HG03378 (cell line): ENCODE measurements around the gene WFDC1.

ENCODE experiments used
- ATAC-seq: cut with Tn5 transposase; IDR thresholded peaks from one replicate; pipeline ENCODE4 v1.9.1; 2021; ENCODE audit warnings: mild to moderate bottlenecking, moderate library complexity; ENCODE audit not compliant: unreplicated experiment

Gene WFDC1, protein sequence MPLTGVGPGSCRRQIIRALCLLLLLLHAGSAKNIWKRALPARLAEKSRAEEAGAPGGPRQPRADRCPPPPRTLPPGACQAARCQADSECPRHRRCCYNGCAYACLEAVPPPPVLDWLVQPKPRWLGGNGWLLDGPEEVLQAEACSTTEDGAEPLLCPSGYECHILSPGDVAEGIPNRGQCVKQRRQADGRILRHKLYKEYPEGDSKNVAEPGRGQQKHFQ

DNA sequence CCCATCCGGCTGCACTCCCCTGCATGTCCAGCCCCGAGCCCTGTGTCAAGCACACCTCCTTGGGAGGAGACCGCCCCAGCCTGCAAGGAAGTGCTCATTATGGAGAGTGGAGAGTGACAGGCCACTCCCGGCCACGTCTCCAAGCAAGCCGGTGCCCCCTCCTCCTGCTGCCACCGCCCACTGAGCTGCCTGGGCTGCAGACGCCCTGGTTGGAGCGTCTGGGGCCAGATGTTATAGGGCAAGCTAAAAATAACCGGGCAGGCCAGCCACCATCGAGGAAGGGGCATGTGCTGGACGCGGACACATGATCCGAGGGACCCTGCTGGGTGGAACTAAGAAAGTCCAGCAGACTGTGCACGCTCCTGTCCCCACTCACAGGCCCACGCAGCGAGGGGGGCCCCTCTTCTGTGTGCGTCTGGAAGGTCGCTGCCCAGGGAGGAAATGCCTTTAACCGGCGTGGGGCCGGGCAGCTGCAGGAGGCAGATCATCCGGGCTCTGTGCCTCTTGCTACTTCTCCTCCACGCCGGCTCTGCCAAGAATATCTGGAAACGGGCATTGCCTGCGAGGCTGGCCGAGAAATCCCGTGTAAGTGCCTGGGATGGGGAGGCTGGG is at the start of gene WFDC1:
WFDC1 (plus strand) TSS at position 348 of the 612 bp plus-strand sequence; CDS start at position 442, 94 bp downstream.
- no peak for ATAC-seq

DNA sequence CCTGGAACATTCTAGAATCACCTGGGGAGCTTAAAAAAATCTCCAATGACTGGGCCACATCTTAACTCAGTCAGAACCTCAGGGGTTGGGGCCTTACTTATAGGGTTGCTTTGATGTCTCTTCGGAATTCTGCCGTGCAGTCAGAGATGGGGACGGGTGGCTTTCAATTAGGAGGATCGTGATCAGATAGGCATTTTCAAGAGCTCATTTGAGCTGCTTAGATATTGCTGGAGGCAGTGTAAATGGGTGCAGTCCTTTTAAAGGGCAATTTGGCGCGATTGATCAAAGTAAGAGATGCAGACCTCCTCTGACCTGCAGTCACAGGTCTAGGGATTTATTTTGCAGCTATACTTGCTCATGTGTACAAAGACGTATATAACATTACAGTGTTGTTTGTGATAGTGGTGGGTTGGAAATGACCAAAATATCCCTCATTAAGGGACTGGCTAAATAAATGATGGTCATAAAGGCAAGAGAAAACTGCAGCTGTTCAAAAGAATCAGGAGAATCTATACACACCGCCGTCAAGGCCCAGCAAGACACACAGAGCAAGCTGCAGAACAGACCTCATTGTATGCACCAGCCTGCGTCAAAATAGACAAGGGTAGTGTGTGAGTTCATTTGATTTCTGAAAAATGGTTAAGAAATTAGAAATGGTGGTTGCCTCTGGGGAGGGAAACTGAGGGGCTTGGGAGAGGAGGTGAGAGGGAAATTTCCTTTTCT is 48.6 kb upstream of the WFDC1 start:
- ATAC-seq = no peak

DNA sequence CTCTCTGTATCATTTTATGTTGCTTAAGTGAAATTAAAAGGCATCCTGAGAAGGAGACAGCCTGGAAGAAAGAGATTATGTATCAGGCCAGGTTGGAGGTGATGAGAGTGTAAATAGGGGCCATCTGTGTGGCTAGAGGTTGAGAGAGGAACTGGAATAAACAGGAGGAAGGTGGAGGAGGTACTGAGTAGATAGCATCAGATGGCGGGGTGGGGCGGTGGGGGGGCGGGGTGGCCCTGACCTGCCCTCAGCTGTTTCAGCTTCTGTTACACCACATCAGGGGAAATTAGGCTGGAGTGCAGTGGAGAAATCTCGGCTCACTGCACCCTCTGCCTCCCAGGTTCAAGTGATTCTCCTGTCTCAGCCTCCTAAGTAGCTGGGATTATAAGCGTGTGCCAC is 48.0 kb upstream of the WFDC1 start:
- ATAC-seq = no peak

DNA sequence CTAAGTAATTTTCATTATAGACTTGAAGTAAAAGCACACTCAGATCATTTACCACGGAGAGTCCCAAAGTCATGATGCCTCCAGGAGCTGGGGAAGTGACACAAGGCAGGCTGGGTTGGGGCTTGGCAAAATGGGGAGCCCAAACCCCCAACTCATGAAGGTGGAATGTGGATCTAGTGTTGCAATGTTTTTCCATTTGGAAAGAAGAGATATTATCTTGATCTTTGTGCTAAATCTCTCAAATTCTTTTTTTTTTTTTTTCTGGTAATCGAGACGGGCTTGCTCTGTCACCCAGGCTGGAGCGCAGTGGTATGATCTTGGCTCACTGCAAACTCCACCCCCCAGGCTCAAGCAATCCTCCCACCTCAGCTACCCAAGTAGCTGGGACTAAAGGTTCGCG is 47.3 kb upstream of the WFDC1 start:
- no peak for ATAC-seq

DNA sequence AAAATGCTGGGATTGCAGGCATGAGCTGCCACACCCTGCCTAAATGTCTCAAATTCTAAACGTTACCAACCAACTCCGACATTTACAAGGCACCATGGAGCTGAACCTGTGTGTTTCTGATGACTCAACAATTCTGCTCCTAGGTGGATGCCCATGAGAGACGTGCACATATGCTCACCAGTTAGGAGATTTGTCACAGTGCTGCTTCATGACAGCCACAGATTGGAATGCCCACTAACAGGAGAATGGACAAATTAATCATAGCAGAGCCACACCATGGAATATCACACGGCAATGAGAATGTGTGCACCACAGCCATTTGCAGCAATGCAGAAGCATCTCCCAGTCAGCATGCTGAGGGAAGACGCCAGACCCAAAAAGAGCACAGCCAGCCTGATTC is 46.8 kb upstream of the WFDC1 start:
- ATAC-seq = no peak

DNA sequence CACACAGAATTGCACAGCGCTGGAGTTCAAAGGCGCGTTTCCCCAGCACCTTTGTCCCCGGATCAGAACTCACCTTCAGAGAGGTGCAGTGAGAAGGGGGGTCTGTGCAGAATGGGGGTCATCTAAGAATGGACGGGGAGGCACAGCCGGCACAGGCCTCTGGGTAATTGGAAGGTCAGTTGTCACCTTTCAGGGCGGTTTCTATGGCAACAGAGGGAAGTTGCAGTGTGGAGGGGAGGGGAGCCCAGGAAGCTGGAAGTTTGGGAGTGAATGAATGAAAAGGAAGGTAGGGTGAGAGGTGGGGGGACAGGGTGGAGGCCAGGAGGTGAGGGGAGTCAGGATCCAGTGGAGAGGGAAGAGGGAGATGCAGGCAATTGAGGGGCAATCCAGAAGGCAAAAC is 42.5 kb upstream of the WFDC1 start:
- no peak for ATAC-seq

DNA sequence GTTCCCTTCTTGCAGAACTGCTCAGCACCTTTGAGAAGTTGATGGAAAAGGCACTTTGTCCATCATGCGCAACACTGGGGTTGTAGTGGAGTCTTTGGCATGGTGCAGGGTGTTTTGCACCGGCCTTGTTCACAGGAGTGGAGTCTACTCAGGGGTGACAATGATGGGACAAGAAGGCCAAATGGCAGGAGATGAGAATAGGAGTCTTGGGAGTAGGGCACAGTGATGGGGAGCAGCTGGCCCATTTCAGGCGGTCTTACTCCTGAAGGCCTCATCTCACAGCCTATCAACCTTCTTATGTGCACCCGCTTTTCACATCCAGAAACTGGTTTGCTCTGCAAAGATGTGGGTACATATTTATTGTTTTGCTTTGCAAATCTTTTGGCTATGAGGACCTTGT is 41.5 kb upstream of the WFDC1 start:
- no peak for ATAC-seq

DNA sequence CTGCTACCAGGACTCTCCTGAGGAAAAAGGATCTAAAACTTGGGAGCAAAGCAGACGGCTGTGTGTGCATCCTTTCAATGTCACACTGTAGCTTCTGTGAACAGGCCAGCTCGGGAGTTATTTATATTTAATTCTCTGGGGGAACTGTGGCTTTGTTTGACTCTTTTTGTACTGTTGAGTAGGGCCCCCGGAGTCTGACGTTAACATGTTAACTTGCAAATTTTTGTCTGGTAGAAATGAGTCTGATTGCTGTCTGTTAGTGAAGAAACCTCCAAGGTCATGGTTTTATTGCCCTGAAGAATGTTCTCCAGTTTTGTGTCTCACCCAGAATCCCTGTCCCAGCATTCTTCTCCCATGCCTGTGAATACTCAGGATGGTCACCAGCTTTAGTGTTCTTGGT is 40.6 kb upstream of the WFDC1 start:
- no peak for ATAC-seq

DNA sequence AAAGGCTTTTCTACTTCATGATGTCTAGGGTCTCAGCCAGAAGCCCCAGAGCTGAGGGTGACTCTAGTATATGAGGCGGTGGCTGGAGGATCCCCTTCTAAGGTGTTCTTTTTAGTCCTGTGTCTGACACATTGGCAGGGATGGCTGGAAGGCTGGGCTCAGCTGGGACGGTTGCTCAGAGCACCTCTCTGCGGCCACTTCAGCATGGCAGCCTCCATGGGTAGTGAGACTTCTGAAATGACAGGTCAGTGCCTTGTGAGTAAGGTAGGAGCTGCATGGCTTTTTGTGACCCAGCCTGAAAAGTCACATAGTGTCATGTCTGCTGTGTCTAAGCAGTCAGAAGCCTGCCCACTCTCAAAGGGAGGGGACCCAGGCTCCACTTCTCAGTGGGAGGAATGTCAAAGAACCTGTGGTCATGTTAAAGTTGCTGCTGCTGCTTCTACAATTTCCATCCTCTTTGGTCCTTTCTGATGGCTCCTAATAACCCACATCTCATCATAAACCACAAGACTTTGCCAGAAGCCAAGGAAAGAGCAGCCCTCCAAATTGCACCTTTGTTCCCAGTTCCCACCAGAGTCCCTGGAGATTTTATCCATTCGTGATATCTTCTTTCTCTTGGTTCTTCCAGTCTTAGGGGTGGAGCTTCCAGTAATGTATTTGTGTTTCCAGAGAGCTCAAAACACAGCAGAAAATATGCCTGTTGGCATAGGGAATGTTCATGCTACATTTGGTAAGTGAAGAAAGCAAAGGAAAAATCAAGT is 39.4 kb upstream of the WFDC1 start:
- ATAC-seq = no peak

DNA sequence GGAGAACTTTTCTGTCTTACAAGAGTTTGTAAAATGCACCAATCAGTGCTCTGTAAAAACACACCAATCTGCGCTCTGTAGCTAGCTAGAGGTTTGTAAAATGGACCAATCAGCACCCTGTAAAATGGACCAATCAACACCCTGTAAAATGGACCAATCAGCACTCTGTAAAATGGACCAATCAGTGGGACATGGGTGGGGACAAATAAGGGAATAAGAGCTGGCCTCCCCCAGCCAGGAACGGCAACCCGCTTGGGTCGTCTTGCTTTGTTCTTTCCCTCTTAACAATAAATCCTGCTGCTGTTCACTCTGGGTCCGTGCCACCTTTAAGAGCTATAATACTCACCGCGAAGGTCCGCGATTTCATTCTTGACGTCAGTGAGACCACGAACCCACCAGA is 36.4 kb upstream of the WFDC1 start:
- ATAC-seq = no peak

DNA sequence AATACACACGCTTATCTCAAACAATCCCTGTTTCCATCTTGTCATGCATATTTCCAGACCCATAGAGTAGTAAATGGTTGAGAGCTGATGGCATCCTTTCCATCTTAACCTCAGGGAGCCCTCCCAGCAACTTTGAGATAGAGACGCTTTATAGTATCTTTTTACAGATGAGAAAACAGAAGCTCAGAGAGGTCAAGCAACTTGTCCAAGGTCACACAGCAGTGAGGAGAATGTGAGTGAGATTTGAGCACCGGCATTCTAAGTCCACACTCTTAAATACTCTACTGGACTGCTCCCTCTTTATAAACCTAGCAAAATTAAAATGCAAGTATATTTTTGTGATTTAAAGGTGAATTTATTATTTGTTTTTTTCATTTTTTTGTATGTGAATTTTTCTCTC is 35.0 kb upstream of the WFDC1 start:
- ATAC-seq = no peak

DNA sequence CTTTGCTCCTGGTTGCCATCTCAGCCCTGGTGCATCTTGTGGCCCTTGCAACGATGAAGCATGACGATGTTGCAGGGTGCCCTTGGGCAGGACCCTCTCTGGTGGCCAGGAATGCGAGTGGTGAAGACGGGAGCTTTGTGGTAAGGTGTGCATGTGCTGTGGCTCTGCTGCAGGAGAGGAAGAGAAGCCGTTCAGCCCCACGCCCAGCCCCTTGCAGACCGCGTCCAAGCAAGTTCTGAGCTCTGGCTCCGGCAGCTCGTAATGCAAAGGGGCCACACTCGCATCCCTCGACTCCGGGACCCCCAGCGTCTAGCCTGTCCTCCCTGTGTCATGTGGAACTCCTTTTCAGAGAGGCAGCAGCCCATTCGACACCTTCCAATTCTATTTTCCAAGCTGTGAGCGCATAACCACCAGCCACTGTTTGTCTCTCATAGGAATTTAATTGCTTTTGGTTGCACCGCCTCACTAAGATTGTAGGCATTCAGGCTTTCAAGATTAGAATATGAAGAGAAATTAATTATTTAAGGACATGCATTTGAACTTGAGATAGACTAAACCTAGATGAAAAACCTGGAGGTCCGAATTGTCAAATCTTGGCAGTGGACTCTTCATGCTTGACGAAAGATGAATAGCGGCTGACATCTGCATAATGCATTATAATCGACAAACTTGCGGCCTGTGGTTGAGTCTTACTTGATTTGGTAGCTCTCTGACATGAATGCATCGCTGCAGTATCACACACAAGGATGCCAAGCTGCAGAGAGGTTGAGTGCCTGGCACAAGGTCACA is 33.7 kb upstream of the WFDC1 start:
- ATAC-seq = no peak

DNA sequence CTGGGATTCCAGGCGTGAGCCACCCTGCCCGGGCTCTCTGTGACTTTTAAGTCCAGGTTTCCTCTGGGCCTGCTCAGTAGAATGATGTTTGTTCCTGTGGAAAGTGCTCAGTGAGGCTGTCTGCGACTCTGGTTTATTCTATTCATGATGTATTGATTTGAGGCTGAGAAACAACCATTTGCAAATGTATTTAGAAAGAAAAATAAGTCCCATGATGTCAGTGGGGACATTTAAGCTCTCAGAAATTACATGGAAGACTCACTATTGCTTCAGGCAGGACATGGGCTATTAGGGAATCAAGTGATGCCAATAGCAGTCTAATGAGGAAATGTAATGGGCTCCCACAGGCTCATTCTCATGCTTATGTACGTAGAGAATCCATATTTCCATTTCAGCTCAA is 32.6 kb upstream of the WFDC1 start:
- ATAC-seq = no peak

DNA sequence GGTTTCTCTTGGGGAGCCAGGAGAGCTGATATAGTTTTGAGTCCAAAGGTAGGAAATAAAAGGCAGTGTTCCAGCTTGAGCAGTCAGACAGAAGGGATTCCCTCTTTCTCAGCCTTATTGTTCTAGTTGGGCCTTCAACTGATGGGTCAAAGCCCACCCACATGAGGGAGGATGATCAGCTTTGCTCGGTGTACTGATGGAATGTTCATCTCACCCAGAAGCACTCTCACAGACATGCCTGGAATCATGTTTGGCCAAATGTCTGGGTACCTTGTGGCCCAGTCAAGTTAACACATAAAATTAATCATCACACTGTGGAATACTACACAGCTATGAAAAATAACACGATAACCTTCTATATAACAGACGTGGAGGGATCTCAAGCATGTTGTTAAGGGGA is 31.7 kb upstream of the WFDC1 start:
- ATAC-seq = no peak

DNA sequence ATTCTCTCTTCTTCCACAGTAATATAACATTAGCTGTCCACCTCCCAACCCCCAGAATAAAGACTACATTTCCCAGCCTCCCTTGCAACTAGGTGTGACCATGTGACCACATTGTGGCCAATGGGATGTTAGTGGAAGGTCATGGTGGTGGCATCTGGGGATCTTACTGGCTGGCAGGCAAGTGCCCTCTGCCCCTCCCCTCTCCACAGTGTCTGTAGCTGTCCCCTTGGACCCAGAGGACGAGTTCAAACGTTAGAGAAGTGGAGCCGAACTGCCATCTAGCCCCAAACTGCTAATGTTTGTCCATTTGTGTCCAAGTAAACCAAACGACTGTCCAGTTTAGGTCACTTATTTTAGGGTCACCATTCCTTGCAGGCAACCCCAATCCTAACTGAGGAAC is 28.2 kb upstream of the WFDC1 start:
- no peak for ATAC-seq

DNA sequence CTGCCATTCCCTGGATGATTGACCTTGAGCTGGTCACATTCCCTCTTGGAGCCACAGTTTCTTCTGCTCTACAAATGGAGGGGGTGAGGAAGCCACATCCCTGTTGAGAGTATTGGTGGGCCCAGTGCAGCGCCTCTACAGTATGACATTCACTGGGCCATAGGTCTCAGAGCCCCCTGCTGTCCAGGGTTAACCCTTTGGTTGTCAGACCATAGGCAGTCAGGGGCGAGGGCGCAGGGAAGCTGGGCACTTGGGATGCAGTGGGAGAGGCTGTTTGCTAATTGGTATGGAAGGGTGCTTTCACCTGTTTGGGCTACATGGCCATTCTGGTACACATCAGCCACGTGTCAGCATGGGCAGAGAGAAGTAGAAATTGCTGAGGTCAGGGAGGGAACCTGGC is 27.3 kb upstream of the WFDC1 start:
- no peak for ATAC-seq

DNA sequence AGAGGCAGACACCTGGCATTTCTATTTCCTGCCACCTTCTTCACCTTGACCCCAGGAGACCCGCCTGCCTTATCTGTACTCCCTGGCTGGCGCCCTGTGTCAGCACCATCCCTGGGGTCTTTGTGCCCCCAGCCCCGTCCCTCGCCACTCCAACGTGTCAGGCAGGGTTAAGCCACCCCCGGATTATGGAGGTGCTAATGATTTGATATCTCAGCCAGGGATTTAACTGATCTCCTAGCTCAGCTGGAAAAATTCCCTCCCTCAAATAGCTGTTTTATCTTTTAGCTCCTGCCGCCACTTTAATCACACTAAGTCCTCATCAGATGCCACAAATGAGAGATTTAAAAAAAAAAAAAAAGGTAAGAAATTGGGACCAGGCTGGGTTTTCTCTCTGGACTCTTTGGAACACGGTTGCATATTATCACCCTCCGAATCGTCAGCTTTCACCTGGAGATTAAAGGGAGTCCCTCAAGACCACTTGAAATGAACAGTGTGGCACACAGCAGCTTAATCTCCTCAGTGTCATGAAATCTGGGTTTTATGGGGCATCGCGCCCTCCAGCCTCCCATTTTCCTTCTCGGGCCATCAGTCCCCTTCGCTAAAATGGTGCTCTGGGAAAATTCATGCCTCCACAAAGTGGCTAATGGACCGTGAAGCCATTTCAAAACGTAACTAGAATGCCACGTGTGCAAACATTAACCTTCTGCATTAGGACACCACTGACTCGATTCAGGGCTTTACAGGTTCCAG is 26.2 kb upstream of the WFDC1 start:
- no peak for ATAC-seq

DNA sequence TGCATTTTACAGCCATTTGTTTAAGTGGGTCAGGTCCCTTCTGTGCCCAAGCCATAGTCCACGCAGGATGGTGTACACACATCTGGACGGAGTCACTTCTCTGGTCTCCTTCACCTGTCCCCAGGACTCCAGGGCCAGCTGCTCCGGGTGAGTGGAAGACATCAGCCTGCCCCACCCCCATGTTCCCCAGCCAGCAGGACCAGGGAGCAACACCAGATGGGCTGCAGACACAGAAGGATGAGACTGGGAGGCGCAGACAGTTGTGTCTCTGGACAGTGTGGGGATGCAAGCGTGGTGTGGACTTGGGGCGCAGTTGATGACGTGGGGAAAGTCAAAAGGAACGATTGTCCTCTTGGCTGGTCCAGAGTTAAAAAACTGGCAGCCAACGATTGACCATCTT is 24.6 kb upstream of the WFDC1 start:
- ATAC-seq = no peak

DNA sequence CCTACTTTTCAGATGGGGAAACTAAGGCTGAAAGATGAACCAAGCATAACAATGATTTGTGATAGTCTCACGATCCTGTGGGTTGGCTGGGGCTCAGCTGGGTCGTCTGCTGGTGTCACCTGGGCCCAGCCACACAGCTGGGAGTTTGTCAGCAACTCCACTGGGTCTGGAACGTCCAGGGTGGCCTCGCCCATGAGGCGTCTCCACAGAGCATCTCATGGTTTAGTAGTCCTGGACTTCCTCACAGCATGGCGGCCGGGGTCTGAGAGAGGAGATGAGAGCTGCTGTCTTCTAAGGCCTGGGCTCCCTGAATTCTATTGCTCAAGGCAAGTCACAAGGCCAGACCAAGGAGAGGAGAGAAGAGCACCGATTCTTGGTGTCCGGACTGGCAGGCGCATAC is 24.1 kb upstream of the WFDC1 start:
- no peak for ATAC-seq

DNA sequence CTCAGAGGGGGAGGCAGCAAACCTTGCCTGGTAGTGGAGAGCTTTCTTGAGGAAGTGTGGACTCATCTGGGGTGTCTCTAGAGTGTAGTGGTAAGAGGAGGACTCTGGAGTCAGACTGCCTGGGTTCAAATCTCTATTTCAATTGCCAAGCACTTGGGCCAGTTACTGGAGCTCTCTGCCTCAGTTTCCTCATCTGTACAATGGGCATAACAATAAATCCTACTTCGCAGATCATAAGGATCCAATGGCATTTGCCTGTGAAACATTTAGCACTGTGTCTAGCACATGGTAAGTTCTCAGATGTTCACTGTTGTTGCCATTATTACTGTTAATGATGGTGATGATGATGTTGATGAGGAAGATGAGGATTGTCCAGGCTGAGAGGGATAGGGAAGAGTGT is 23.6 kb upstream of the WFDC1 start:
- ATAC-seq = no peak
